Colonic mucosa (tissue), 4 donors: ENCODE results near the gene RTN3. TPM values are rescaled to one million over a fixed set of nuclear protein-coding genes. Genes with fewer than 3 reads are reported as not detected.

Source experiments
- DNase-seq: peaks from one replicate; pipeline ENCODE4 v3.0.0-alpha.2; 2020
- H3K27ac ChIP-seq: fragments of 200-600 bp; one replicate; pipeline ENCODE4 v1.8.0; 2021
- H3K27me3 ChIP-seq: fragments of 200-600 bp; one replicate; pipeline ENCODE4 v1.8.0; 2021
- H3K36me3 ChIP-seq: fragments of 200-600 bp; one replicate; pipeline ENCODE4 v1.8.0; 2021
- H3K4me1 ChIP-seq: fragments of 200-600 bp; one replicate; pipeline ENCODE4 v1.8.0; 2021; ENCODE audit warnings: mild to moderate bottlenecking
- H3K4me3 ChIP-seq: fragments of 200-600 bp; one replicate; pipeline ENCODE4 v1.8.0; 2021
- H3K9ac ChIP-seq, 2 donors: one replicate each; pipeline ENCODE4 v1.7.0; 2013; ENCODE audit warnings: control low read depth in 2 of 2, low read depth in 2 of 2, low read length in 2 of 2
- H3K9me3 ChIP-seq: fragments of 200-600 bp; one replicate; pipeline ENCODE4 v1.8.0; 2021
- intact Hi-C: fragments of 100-400 bp; cut with DNase I; formaldehyde crosslinking; loops from one replicate; pipeline ENCODE4 v1.14.1; 2022
- total RNA-seq, 2 donors: library from RNA; stranded (reverse); fragmentation: NEBNext Ultra II Directional in 1 of 2; extraction: Animal tissue kit (Norgen Biotek cat#: 25700) in 1 of 2; gene quantifications; one replicate each; pipeline ENCODE4 v1.2.1, GENCODE V29; 2021
- TF ChIP-seq, protein P1 (sequence below): fragments of 200-600 bp; IDR thresholded peaks from one replicate; pipeline ENCODE4 v1.8.0; 2022; ENCODE audit warnings: antibody characterized with exemption, mild to moderate bottlenecking
- donor health status: healthy.
- donor health status: DM: no; HTN: no; CAD: no.
- donor health status: DM: no; HTN: no; CAD: no.

Gene RTN3
- total RNA-seq, 2 donors from 2014 or later: 110 to 128 TPM

DNA sequence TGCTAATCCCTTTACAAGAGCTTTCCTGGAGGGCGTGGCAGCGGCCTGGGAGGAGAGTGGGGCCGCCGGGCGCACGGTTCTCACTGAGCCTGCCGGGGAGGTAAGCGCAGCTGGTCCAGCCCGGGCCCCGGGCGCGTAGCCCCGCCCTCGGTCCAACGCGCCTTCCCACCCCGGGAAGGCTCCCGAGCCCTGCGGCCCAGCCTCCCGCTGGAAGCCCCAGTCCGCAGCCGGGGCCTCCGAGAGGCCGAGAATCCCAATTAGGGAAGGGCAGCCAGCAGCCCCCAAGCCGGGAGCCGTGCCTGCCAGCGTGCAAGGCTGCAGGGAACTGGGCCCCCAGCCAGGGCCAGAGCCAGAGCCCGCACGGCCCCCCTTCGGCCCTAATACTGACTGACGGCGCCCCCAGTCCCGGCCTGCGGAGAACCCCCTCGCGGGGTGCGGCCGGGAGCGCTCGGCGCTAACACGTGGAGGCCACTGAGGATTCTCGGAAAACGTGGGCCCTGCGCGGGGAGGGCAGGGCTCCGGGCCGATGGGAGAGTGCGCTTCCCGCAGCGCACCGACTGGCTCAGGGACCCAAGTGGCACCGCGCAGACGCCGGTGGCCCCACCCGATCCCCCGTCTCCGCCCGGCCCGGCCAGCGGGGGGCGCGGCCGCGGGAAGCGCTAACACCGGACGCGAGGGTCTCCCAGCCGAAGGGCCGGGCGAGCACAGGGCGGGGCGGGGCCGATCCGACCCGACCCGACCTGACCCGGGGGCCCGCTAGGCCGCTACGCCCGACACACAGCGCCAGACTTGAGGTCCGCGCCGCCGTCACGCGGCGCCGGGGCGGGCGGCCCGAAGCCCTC is 81.6 kb downstream of the RTN3 start:
- Histone ChIP-seq H3K9ac (peak overlapping the region; percentile 24 to 42), H3K4me3 (peak overlapping the region; percentile 34), H3K9me3 (no peaks in the 10 kb centered on the region), H3K27ac (peak overlapping the region; percentile 40), H3K27me3 (no peaks in the 10 kb centered on the region), H3K36me3 (no peaks in the 10 kb centered on the region), H3K4me1 (peaks cover 29% of the 10 kb centered on the region)
- TF ChIP-seq, protein P1, sequence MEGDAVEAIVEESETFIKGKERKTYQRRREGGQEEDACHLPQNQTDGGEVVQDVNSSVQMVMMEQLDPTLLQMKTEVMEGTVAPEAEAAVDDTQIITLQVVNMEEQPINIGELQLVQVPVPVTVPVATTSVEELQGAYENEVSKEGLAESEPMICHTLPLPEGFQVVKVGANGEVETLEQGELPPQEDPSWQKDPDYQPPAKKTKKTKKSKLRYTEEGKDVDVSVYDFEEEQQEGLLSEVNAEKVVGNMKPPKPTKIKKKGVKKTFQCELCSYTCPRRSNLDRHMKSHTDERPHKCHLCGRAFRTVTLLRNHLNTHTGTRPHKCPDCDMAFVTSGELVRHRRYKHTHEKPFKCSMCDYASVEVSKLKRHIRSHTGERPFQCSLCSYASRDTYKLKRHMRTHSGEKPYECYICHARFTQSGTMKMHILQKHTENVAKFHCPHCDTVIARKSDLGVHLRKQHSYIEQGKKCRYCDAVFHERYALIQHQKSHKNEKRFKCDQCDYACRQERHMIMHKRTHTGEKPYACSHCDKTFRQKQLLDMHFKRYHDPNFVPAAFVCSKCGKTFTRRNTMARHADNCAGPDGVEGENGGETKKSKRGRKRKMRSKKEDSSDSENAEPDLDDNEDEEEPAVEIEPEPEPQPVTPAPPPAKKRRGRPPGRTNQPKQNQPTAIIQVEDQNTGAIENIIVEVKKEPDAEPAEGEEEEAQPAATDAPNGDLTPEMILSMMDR: no peak
- DNase-seq: peak; percentile 64
- intact Hi-C loops: no loop called here

- intact Hi-C loops: no loop called here
- peak; percentile 27 for DNase-seq
- Histone ChIP-seq H3K27me3 (no peaks in the 10 kb centered on the region), H3K4me3 (peak overlapping the region; percentile 34), H3K27ac (peak overlapping the region; percentile 40), H3K36me3 (no peaks in the 10 kb centered on the region), H3K9me3 (no peaks in the 10 kb centered on the region), H3K4me1 (peaks cover 29% of the 10 kb centered on the region), H3K9ac (peak overlapping the region in 1 of 2 donors; percentile 24)
- TF ChIP-seq, protein P1: no peak
These were observed 82.4 kb downstream of the RTN3 start for GRCh38 chr11:63763496-63764339.

- no peak for DNase-seq
- Histone ChIP-seq H3K9ac (no peak overlapping the region), H3K27ac (no peak overlapping the region), H3K4me3 (no peak overlapping the region), H3K9me3 (no peaks in the 10 kb centered on the region), H3K36me3 (no peaks in the 10 kb centered on the region), H3K27me3 (peaks cover 4% of the 10 kb centered on the region), H3K4me1 (peaks cover 30% of the 10 kb centered on the region)
- intact Hi-C loops: no loop called here
- TF ChIP-seq, protein P1: no peak
These were observed 83.0 kb downstream of the RTN3 start for GRCh38 chr11:63764340-63764678.

DNA sequence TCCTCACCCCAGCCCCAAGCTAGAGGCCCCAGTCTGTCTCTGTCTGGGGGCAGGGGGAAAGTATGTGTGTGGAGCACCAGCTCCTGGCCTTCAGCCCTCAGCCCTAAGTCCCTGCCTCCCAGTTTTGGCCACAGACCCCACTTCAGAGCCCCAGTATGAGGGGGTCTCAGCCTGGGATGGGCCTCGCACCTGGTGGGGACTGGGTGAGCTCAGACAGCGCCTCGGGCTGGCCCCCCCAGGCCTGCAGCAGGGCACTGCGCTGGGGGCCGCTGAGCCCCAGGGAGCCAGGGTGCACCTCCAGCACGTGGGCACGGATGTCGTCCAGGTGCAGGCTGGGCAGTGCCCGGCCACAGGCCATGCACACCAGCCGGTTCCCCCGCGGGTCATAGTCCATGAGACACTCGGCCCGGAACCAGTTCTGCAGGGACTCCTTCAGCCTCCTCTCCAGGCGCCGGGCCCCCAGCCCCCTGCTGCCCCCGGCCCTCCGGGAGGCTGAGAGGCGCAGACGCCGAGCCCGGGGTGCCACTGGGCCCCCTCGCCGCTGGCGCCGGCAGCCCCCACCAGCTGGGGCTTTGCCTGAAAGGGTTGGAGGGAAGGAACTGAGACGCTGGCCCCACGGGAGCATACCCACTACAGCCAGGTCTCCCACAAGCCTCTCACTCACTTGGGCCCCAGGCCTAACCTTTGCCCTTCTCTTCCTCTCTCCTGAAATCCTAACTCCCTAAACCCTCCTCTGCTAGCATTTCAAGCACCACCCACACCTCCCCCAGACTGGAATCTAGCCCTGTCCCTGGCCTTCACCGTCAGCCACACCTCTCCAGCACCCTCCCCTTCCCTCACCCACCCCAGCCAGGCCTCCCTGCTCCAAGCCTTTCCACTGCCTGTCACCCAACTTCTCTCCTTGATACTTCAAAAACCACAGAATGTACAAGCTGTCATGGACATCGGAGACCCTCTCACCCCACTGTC is 83.7 kb downstream of the RTN3 start:
- Histone ChIP-seq H3K27me3 (peaks cover 7% of the 10 kb centered on the region), H3K36me3 (no peaks in the 10 kb centered on the region), H3K4me3 (no peak overlapping the region), H3K27ac (no peak overlapping the region), H3K4me1 (peaks cover 35% of the 10 kb centered on the region), H3K9me3 (no peaks in the 10 kb centered on the region), H3K9ac (peak overlapping the region in 1 of 2 donors; percentile 58)
- peak; percentile 81 for DNase-seq
- intact Hi-C loops: loop anchor here (5.0 kb wide), 2 partner anchors 72 to 177 kb away; partner anchors contain the start of gene MARK2
- TF ChIP-seq, protein P1: no peak
